ENCODE data around the gene GNAQ.

Gene GNAQ

DNA sequence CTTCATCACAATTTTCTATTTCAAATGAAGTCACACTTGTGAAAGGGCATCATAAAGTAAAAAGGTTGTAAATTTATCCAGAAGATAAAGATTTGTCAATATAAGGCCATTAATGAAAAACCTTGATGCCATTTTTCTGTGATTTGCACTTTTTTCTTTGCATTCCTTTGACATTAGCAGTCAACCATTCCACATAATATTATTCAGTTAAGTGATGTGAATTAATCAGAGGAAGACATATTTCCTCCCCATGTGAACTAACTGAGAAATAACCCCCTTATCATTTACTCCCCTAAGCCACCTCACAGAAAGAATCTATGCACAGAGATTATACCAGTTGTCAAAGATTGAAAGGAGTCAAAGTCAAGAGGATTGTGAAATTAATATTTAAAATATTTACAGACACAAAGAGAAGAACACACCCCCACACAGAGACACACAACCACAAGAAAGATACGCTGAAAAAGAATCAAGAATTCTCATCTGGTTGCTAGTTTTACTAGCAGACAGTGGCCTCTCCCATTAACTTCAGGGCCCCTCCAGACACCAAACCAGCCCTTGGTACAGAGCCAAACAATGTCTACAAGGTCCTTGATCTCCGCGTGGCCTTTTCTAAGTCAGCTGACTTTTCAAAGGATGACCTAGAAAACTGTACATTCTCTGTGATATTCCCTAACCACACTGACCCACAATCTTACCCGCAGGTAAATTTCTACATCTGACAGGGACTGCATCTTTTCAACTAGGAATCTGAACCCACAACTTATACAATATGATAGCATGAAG is 29.5 kb downstream of the GNAQ start:
- DNase-seq, result no peak

DNA sequence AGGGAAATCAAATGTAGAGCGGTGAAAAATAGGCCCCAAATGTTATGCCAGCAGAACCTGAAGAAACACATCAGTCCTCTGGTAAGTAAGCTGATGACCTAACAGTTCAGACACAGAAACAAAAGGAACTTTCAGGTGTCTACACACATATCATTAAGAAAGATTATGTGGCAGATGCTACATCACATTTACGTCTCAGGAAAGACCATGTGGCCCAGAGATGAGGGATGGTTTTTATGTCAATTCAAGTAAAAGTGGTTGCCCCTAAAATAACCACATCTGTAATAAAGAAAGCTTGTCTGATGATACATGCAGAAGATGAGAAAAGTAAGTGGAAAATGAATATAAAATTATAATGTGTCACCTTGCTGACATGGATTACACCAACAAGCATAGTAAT is 31.4 kb downstream of the GNAQ start:
- no peak for DNase-seq

DNA sequence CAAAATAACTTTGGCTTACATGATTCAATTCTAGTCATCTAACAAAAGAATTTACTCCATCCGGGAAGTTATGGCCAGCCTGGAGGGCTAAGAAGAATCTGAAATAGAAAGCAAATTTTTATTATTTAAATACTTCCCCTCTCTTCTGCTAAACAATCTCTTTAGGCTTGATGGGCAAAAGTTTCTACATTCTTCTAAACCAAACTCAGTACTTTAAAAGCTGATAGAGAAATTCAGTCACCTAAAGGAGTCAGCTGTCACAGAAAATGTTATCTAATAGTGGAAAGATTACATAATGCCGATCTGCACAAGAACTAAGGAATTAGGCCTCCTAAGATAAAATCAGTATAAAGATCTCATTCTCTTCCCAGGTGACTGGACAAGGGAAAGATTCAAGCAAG is 32.4 kb downstream of the GNAQ start:
- DNase-seq, result no peak

DNA sequence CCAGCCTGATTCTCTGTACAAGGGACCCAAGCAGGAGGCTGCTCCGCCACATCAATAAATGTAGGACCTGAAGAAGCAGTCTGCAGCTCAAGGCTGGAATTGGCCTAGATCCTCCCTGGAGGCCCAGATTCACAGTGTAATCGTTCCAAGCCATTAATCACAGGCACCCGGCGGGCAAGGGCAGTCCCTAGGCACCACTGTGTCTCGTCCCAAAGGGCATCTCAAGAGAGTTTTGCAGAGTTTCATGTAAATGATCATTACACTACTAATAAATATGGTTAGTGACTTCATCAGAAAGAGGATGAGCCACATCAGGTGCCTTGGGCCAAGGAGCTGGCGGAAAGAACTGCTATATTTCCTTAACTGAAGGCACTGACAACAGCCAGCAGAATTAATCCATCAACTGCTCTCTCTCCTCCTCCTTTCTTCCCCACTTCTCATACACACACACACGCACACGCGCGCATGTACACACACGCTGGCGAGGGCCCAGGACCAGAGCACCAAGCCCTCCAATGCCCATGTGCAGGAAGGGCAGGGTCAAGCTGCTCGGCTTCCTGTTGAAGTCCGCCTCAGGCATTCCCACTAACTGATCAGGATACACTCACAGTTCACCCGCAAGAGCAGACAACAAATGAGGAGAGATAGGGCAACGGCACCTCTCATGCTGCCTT is 33.9 kb downstream of the GNAQ start:
- DNase-seq, result no peak

DNA sequence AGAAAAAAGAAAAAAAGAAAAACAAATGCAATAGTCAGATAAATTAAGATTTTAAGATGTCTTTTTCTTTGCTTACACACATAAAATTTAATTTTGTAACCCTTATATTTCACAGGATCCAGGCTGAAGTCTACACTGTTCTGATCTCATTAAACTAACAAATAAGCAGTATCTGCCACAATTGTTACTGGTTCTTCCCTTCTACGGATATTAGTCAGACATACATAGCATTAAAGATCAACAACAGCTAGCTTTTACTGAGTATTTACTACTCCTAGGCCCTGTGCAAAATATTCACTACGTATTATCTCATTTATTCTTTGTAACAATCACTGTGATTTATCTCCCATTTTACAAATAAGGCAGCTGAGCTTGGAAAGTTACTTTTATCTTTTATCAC is 34.9 kb downstream of the GNAQ start:
- no peak for DNase-seq

DNA sequence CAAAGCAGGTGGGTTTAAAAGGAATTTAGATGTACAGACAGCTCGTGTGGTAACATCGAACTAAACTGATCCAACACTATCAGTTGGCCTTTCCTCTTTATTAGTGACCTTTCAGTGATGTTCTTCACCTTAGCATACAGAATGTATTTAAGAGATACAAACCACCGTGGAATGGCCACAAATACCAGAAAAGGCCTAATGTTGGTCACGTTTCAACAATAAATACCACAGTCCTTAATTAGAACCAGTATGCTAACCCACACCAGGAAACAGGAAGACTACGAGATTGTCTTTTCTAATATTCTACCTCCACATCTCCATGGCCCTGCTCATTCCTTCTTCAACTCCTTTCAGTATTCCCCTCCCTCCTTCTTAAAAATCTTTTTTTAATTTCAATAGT is 40.4 kb downstream of the GNAQ start:
- DNase-seq, result no peak

DNA sequence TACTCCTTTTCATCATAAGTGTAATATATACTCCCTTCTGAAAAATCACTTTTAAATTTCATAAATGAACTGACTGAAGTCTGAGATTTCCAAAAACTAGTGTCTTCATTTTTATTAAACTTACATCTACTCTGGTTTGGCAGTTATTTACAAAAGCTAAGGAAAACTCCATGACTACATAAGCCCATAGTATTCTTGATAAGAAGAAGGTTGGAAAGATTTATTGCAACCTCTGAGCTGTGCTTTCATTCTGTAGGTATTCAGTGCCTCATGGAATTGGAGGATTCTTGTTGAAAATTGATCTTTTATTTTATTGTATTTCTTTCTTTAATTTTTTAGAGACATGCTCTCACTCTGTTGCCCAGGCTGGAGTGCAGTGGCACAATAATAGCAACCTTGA is 41.7 kb downstream of the GNAQ start:
- no peak for DNase-seq

DNA sequence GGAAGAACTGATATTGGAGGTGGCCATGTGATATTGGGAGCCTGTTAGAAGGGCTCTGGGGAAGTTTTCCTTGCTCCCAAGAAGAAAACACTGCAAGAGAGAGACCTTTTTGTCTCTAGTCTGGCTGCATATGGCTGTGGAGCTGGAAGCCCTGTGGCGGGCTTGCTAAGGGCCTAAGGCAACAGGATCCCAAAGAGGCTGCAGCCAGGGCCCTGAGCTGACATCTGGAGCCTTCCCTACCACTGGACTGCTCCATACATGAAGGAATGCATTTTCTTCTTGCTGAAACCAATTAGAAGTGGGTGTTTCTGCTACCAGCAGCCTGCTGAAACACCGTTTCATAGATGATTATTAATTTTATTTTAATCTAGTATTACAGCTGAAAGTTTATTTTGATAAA is 42.2 kb downstream of the GNAQ start:
- no peak for DNase-seq

DNA sequence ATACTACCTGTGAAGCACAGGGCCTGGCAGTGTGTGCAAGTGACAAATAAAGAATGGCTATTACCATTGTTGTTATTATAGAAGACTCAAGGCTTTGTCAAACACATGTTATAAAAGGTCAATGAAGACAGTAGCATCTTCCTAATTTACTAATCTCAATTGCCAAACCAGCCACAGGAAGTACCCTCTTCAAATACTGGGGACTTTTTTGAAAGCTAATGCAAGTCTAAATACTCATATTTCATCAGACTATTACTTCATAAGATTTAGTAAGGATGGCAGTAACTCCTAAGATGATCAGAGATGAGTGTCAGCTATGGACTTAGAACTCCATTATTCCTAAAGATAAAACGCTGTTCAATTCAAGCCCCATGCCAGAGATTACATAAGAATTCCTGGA is 43.0 kb downstream of the GNAQ start:
- no peak for DNase-seq

DNA sequence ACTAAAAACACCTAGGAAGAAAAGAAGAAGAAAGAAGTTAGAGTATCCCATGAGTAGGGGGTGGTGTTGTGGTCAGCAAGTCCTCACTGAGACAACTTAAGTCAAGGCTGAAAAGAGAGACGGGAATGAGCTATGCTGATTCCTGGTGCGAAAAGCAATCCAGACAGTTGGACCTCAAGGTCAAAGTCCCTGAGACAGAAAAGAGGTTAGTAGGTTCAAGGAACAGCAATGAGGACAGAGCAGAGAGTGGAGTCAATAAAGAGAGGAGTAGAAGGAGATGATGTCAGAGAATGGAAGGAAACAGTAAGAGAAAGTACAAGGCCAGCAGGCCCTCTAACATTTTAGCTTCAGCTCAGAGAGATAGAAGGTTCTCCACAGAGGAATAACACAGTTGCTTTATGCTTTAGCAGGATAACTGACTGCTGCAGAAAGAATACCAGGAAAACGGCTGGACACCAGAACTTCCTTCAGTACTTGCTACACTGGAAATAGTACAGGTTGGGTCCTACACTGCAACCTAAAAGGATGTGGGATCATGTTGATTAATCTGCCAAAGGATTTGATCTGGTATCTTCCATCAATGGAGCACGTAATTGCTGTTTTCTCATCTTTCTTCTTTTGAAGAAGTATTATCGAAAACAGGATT is 43.6 kb downstream of the GNAQ start:
- no peak for DNase-seq

DNA sequence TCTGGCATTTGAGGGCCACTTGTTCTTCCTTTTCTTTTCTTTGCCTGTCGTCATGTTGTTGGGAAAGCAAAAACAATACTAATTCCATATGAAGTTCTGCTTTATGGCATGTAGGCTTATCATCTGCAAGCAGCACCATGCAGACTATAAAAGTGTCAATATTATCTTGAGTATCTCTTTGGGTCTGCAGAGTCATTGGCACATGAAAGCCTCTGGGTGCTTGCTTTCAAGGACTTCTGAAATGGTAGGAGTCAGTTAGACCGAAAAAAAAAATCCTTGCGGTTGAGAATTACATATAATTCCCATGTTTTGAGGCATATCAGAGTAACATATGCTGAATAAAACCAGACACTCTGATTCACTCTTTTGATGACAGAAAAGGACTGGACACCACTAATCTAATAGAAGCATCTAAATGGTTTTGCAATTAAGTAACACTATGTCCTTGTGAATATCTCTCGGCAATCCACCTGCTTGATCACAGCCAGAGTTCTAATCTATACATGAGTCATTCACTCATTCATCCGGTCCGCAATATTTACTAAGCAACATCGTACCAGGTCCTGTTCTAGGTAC is 44.4 kb downstream of the GNAQ start:
- DNase-seq, result no peak

DNA sequence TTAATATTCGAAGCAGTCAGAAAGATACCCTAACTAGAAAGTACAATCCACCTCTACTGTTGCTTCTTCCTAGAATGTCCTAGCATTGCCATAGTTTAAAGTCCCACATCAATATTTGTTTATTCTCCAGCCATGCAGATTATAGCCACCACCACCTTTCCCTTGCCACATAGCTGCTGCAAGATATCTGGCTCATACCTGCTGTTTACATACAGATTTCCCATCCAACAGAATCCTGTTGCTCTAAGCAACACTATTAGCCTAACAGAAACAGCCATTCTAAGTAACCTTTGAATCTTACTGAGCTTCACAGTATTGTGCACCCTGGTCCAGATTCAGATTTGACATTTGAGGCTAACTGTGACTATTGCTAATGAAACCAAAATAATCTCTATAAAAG is 45.6 kb downstream of the GNAQ start:
- no peak for DNase-seq

DNA sequence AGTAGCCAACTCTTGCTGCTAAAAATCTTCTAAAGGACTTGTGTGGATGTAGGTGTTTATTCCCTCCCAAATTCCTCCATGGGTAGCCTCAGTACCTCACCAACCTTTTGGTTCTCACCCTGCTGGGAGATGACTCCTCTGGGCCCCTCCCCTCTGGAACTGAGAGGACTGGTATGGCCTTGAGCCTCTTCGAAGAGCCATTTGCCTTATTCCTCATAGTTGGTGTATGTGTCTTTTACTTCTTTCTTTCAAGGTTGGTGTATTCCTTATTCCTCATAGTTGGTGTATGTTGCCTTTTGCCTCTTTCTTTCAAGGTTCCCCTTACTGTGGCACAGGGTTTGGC is 48.3 kb downstream of the GNAQ start:
- DNase-seq, result no peak

DNA sequence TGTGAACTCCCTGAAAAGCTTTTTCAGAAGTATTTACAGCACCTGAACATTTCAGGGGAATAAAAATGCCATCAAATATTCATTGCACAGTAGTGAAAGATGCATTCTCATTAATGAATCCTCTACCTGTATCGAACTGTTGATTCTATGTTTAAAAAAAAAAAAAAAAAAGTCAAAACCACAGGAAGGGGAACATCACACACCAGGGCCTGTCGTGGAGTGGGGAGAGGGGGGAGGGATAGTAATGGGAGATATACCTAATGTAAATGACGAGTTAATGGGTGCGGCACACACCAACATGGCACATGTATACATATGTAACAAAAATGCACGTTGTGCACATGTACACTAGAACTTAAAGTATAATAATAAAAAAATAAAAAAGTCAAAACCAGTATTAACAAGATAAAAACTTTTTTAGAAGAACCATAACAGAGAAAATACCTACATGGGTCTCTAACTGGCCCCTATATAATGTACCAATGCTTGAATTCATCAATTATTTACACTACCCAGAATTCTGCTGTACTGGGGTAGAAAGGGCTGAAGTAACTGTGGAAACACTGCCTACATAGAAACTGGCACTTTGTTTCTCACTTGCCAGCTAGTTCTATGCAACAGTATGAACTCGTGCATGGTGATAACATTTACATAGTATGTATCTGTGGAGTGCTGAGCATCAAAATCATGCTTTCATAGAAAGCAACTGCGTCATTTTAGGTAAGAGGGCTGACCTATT is 48.9 kb downstream of the GNAQ start:
- DNase-seq, result no peak

DNA sequence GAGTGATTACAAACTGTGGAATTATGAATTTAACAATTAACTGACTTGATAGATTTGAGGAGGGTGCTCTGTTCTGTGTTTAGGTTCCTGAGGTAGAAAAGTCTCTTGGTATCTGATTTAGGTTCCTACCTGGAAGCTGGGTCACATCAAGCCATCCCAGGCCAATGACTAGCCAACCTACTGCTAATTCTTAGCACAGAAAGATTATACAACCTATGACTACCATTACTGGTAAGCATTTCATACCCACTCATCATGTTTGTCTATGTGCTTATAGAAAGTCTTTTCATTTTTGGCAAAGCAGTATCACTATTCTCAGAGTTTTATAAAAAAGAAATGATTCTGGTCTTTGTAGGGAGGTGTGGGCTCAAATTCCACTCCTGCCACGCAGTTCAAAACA is 49.7 kb downstream of the GNAQ start:
- no peak for DNase-seq

DNA sequence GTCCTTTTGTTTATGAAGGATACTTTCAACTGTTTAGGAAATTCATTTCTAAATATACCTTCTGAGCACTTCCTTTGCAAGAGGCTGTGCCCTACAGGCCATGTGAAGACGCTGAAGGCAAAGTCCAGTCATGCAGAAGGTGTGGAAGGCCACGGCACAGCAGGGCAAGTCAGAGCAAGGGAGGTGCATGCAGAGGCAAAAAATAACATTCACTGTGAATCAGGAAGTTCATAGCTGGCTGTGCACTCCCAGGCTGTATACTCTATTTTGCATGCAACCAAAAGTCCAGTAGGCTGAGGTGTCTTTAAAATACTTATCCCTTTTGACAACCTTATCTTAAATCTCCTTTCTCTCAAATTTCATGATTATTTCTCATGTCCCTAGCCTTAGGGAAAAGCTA is 50.3 kb downstream of the GNAQ start:
- DNase-seq, result no peak

DNA sequence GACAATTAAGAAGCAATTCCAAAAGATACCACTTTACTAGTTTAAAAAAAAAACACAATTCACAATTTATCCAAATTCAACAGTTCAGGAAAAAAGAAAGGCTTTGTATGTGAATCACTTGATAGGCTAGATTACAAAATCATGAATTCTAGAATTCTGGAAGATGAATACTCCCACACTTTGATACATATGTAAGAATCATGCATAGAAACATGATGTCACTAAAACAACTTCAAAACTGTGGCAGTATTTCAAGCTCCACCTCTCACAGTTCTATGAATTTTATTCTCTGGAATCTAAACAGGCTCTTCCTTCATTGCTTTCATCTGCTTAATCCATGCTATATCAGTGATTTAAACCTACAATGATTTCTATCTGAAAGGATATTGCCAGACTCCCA is 51.0 kb downstream of the GNAQ start:
- DNase-seq, result no peak

DNA sequence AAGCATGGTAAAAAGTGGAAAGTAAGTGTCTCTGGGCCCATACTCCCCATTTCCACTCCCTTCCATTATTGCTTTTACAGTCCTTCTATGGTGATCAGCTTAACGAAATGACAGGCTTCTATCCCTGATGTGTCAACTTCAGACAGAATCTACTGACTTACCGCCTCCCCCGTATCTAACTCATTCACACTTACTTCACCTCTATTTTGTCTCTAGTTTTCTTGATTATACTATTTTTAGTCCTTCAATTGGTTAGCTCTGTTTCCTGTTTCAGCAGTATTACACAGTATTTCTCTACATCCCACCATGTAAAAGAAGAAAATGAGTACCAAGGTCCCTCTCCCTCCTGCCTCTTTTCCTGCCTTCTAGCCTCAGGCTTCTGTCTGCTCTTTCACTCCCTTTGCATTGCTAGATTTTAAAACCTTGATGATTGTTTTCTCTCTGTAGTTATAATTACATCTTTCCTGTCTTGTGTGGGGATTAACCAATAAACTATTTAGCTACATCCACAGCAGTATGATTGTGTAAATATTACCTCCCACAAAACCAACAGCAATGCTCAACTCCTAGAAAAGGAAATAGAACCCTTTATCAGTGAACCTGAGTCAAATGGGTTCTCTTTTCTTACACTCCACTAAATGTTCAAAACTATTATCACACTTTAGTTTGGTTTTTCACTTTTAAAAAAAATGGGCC is 53.4 kb downstream of the GNAQ start:
- no peak for DNase-seq

DNA sequence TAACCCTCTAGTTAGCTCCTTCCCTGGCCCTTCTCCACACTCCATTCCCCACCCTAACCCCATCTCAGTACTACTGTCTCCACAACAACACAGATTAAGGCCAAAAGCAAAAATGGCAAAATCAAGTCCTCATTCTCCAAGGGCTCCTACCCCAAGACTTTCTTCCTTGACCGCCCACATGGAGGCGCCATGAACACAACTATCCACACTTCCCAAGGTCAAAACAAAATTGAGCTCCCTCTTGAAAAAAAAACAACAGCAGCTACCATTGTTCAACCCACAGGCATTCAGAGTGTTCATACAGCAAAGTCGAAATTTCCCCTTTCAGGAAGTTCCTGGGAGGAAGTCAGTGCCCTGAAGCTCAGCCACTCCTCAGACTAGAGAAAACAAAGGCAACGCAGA is 54.4 kb downstream of the GNAQ start:
- peak; percentile 22 for DNase-seq

DNA sequence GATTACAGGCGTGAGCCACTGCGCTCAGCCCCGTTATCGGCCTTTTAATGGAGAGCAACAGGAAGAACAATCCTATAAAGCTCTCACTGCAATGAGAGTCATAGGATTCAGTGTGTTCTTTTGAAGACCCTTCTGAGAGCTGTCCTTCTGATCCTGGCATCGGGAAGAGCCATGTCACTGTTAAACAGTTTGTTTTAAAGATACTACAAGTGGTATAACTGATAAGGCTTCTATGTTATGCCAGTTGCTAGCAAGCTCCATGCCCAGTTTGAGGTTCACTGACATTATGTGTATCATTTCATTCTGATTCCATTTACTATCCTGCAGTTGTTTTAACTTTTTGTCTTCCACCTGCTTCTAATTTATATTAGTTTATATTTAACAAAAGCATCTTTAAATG is 55.8 kb downstream of the GNAQ start:
- DNase-seq, result no peak

DNA sequence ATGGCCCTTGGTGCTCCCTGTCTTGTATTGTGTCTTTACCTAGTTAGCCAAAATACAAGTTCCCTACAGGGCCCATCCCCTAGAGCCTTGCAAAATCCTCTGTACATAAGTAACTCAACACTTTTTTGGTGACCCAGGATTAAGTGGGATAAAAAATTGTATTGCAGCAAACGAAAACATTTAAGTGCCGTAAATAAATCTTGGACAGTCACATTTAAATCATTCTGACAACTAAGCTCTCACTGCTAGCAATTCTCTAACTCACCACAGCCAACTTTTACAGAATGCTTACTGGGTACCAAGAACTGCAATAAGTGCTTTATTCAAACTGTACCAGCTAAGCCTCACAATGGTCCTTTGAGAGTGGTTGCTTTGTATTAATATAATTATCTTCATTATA is 56.6 kb downstream of the GNAQ start:
- no peak for DNase-seq

DNA sequence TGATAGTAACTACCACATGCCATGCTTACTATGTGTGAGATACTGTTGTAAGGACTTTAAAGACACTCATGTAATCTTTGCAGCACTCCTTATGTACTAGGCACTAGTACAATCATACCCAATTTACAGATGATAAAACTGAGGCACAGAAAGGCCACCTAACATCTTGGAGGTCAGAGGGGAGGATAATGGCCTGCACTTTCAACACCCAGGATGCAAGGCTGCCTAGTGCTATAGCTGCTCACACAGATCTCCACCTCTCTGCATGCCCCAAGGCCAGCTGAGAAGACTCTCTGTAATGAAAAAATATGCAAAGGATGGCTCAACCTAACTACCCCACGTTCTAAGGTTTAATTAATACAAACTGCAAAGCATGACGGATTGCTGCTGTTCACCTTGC is 57.2 kb downstream of the GNAQ start:
- DNase-seq, result no peak

DNA sequence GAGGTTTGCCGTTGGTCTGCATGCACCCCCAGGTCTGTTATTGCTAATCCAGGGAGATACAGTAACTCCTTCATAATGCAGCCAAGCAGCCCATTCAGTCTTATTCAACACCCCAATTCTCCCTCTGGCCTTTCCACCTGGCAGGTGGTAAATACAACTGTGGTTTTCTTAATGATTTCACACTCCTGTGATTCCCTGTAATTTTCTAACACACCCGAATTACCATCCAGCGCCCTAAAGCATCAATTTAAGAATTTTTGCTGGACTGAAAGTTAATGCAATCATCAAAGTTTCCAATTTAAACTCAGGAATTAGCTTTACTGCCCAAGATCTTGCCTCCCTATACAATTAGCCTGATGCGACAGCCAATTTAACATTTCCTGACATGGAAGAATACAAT is 62.5 kb downstream of the GNAQ start:
- DNase-seq, result no peak

Data from activated CD4-positive, alpha-beta T cell treated with anti-CD3 and anti-CD28 coated beads for 1 hour (primary cell).